Measurements from ENCODE around the gene ZFPM1.

Gene ZFPM1

GRCh38 chr16:88473666-88474534 is 20.8 kb downstream of the ZFPM1 start:
- no peak for TF ChIP-seq CTCF (conservative IDR thresholded peaks at IDR 0.05; ENCODE audit: control insufficient read depth, insufficient read depth, low read depth, low read length)
- H3K4me3 ChIP-seq (ENCODE audit: control insufficient read depth, low read depth, low read length), result peak overlapping the region; percentile 17
- peak; percentile 77 for DNase-seq (ENCODE audit: low read depth)

GRCh38 chr16:88475037-88475436 is 22.0 kb downstream of the ZFPM1 start:
- no peak for DNase-seq (ENCODE audit: low read depth)
- no peak overlapping the region for H3K4me3 ChIP-seq (ENCODE audit: control insufficient read depth, low read depth, low read length)
- TF ChIP-seq CTCF (conservative IDR thresholded peaks at IDR 0.05; ENCODE audit: control insufficient read depth, insufficient read depth, low read depth, low read length), result no peak

DNA sequence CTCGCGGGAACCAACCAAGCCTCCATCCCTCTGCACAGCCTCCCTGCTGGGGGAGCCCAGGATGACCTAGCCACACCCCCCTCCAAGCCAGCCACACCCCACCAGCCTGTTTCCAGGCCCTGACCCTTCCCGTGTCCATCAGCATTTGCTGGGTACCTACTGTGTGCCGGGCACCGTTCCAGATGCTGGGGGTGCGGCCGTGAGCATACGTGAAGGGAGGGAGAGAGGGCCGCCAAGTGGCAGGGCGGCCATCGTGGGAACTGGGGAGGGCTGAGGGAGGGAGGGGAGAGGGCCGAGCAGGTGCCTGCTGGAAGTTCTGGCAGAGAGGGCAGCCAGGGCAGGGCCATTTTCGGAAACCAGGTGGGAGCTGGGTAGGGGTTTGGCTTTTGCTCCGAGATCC is 23.1 kb downstream of the ZFPM1 start:
- TF ChIP-seq CTCF (conservative IDR thresholded peaks at IDR 0.05; ENCODE audit: control insufficient read depth, insufficient read depth, low read depth, low read length), result no peak
- no peak overlapping the region for H3K4me3 ChIP-seq (ENCODE audit: control insufficient read depth, low read depth, low read length)
- DNase-seq (ENCODE audit: low read depth), result no peak

GRCh38 chr16:88476817-88477397 is 23.8 kb downstream of the ZFPM1 start:
- DNase-seq (ENCODE audit: low read depth), result no peak
- no peak overlapping the region for H3K4me3 ChIP-seq (ENCODE audit: control insufficient read depth, low read depth, low read length)
- no peak for TF ChIP-seq CTCF (conservative IDR thresholded peaks at IDR 0.05; ENCODE audit: control insufficient read depth, insufficient read depth, low read depth, low read length)

DNA sequence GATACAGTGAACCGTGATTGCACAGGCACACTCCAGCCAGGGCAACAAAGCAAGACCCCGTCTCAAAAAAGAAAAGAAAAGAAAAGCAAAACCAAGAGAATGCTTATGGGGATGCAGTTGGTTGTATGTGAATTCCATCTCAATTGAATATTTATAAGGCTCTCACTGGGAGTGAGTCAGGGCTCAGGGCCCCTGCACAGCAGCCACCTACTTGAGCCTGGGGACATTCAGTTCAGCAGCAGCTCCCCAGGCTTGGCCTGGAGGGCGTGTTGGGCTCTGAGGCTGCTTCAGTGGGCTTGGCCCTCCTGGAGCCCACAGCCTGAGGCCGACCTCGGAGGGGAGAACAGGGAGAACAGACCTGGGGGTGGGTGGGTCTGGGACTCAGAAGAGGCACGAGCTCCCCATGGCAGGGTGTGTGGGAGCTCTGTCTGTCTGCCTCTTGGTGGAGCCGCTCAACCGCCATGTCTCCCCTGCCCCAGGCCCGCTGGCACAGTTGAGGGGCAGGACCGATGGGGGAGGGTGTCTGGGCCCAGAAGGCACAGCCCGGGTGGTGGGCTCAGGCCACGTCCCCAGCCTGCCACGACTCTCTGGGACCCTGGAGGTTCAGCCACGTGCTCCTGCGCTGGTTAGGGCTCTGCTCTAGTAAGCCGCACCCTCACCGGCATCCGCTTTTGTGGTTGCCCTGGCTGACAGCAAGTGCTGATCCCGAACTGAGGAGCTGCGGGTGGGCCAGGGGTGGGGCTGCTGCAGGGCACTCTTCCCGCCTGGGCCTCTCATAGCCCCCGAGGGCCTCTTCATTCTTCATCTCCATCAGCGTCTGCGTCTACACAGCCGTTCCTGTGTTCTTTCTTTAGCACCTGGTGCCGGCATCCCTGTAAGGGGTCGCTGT is 24.8 kb downstream of the ZFPM1 start:
- DNase-seq (ENCODE audit: low read depth), result no peak
- TF ChIP-seq CTCF (conservative IDR thresholded peaks at IDR 0.05; ENCODE audit: control insufficient read depth, insufficient read depth, low read depth, low read length), result no peak
- no peak overlapping the region for H3K4me3 ChIP-seq (ENCODE audit: control insufficient read depth, low read depth, low read length)

GRCh38 chr16:88478889-88479792 is 26.1 kb downstream of the ZFPM1 start:
- TF ChIP-seq CTCF (conservative IDR thresholded peaks at IDR 0.05; ENCODE audit: control insufficient read depth, insufficient read depth, low read depth, low read length), result no peak
- DNase-seq (ENCODE audit: low read depth), result no peak
- H3K4me3 ChIP-seq (ENCODE audit: control insufficient read depth, low read depth, low read length), result no peak overlapping the region

Data from fibroblast of mammary gland (primary cell).